IMR-90 (cell line): Measurements from ENCODE around the gene PAK4. TPM values are rescaled to one million over a fixed set of nuclear protein-coding genes. Genes with fewer than 3 reads are reported as not detected.

Experiments
- ATAC-seq: fragments of 200-7000 bp; cut with Tn5 transposase; 2 replicates; pipeline ENCODE4 v1.9.1; 2020; ENCODE audit warnings: low read depth, mild to moderate bottlenecking, moderate library complexity
- BruUV-seq: library from RNA; stranded (reverse); fragments of 400-500 nt; replicated peaks from 2 replicates; lab custom pipeline; 2021; lab: Mats Ljungman, UMichigan
- CTCF ChIA-PET: fragments of 300-600 bp; formaldehyde crosslinking; extraction: SDS; loops from one replicate; lab custom pipeline; 2021; ENCODE audit warnings: antibody characterized with exemption; lab: Yijun Ruan, JAX
- POLR2A ChIA-PET: fragments of 300-600 bp; sonication (Branson Sonifier 250); formaldehyde crosslinking; loops from one replicate; lab custom pipeline; 2022; ENCODE audit warnings: antibody characterized with exemption; ENCODE audit not compliant: unreplicated experiment; lab: Charles Lee
- DNase-seq: peaks from one replicate; pipeline ENCODE4 v3.0.0; 2013
- H2AFZ ChIP-seq: replicated peaks from 2 replicates; pipeline ENCODE3; 2013; ENCODE audit warnings: low read length, mild to moderate bottlenecking; ENCODE audit not compliant: poor library complexity
- H2AK5ac ChIP-seq: 2 replicates; pipeline ENCODE4 v1.6.1; 2013; ENCODE audit warnings: low read depth, low read length, inconsistent platforms
- H2AK9ac ChIP-seq: replicated peaks from 2 replicates; pipeline ENCODE3; 2013; ENCODE audit warnings: mild to moderate bottlenecking, low read depth, low read length, moderate library complexity; ENCODE audit not compliant: poor library complexity
- H2BK120ac ChIP-seq: 2 replicates; pipeline ENCODE4 v1.6.1; 2013; ENCODE audit warnings: low read depth, low read length, inconsistent platforms
- H2BK15ac ChIP-seq: 3 replicates; pipeline ENCODE4 v1.6.1; 2013; ENCODE audit warnings: low read depth, low read length, inconsistent platforms
- H2BK20ac ChIP-seq: 2 replicates; pipeline ENCODE4 v1.6.1; 2013; ENCODE audit warnings: low read depth, mild to moderate bottlenecking, inconsistent platforms, low read length, moderate library complexity
- H2BK5ac ChIP-seq: 2 replicates; pipeline ENCODE4 v1.6.1; 2013; ENCODE audit warnings: mild to moderate bottlenecking, low read depth, low read length, inconsistent platforms; ENCODE audit not compliant: poor library complexity, severe bottlenecking
- H3K14ac ChIP-seq: replicated peaks from 2 replicates; pipeline ENCODE4 v1.6.1; 2013; ENCODE audit warnings: low read depth, low read length, inconsistent platforms
- H3K18ac ChIP-seq: 2 replicates; pipeline ENCODE4 v1.6.1; 2013; ENCODE audit warnings: low read depth, low read length, control low read depth
- H3K23ac ChIP-seq: 2 replicates; pipeline ENCODE4 v1.6.1; 2013; ENCODE audit warnings: low read depth, low read length, inconsistent platforms
- H3K27ac ChIP-seq: 2 replicates; pipeline ENCODE4 v1.5.1; 2013; ENCODE audit warnings: mild to moderate bottlenecking, control low read depth, low read length; ENCODE audit not compliant: insufficient read depth
- H3K27me3 ChIP-seq: 2 replicates; pipeline ENCODE4 v1.6.1; 2013; ENCODE audit warnings: low read length; ENCODE audit not compliant: control insufficient read depth, insufficient read depth
- H3K36me3 ChIP-seq: 2 replicates; pipeline ENCODE4 v1.6.1; 2013; ENCODE audit warnings: low read length, mixed read lengths; ENCODE audit not compliant: control insufficient read depth, insufficient read depth
- H3K4ac ChIP-seq: 2 replicates; pipeline ENCODE4 v1.6.1; 2013; ENCODE audit warnings: low read depth, low read length, inconsistent platforms
- H3K4me1 ChIP-seq: 2 replicates; pipeline ENCODE4 v1.6.1; 2013; ENCODE audit warnings: low read length, mixed read lengths; ENCODE audit not compliant: control insufficient read depth, insufficient read depth
- H3K4me2 ChIP-seq: 2 replicates; pipeline ENCODE4 v1.6.1; 2013; ENCODE audit warnings: low read depth, mild to moderate bottlenecking, control low read depth, low read length, moderate library complexity
- H3K4me3 ChIP-seq: 2 replicates; pipeline ENCODE4 v1.5.1; 2013; ENCODE audit warnings: low read depth, mild to moderate bottlenecking, control low read depth, low read length, moderate library complexity; ENCODE audit not compliant: insufficient read depth
- H3K56ac ChIP-seq: 2 replicates; pipeline ENCODE4 v1.6.1; 2013; ENCODE audit warnings: low read length, inconsistent platforms; ENCODE audit not compliant: insufficient read depth; ENCODE audit errors: extremely low read depth
- H3K79me1 ChIP-seq, 2 experiments: 2 replicates each; pipeline ENCODE4 v1.6.1; 2013; ENCODE audit warnings: low read length in 2 of 2, inconsistent platforms in 1 of 2, low read depth in 1 of 2
- H3K9ac ChIP-seq: 2 replicates; pipeline ENCODE4 v1.6.1; 2013; ENCODE audit warnings: low read depth, low read length, control low read depth
- H3K9me1 ChIP-seq: 2 replicates; pipeline ENCODE4 v1.6.1; 2013; ENCODE audit warnings: low read length, inconsistent platforms; ENCODE audit not compliant: insufficient read depth
- H3K9me3 ChIP-seq: 2 replicates; pipeline ENCODE4 v1.6.1; 2013; ENCODE audit warnings: low read length; ENCODE audit not compliant: control insufficient read depth, insufficient read depth
- H4K20me1 ChIP-seq: 2 replicates; pipeline ENCODE4 v1.6.1; 2013; ENCODE audit warnings: low read length, inconsistent platforms; ENCODE audit not compliant: insufficient read depth
- H4K5ac ChIP-seq: 2 replicates; pipeline ENCODE4 v1.6.1; 2013; ENCODE audit warnings: mild to moderate bottlenecking, low read depth, low read length, control low read depth
- H4K8ac ChIP-seq, 2 experiments: 2 replicates each; pipeline ENCODE4 v1.6.1; 2013; ENCODE audit warnings: low read depth in 2 of 2, low read length in 2 of 2, control low read depth in 1 of 2, inconsistent platforms in 1 of 2
- H4K91ac ChIP-seq: 2 replicates; pipeline ENCODE4 v1.6.1; 2013; ENCODE audit warnings: low read depth, low read length, inconsistent platforms; ENCODE audit not compliant: insufficient read depth
- BHLHE40 ChIP-seq: fragments of 150-350 bp; IDR thresholded peaks from 2 replicates; pipeline ENCODE4 v1.6.1; 2016; ENCODE audit warnings: mild to moderate bottlenecking, low read depth, low read length
- CEBPB ChIP-seq: IDR thresholded peaks from 2 replicates; pipeline ENCODE4 v1.6.1; 2012; ENCODE audit warnings: low read depth, low read length, improper control_type of control experiment
- CHD1 ChIP-seq: IDR thresholded peaks from 2 replicates; pipeline ENCODE4 v1.6.1; 2012; ENCODE audit warnings: low read depth, low read length, improper control_type of control experiment
- CTCF ChIP-seq: conservative IDR thresholded peaks from 2 replicates; pipeline ENCODE4 v1.5.1; 2012; ENCODE audit warnings: mild to moderate bottlenecking, low read depth, low read length, improper control_type of control experiment
- ELK1 ChIP-seq: fragments of 150-350 bp; IDR thresholded peaks from 2 replicates; pipeline ENCODE4 v1.6.1; 2016; ENCODE audit warnings: low read depth, mild to moderate bottlenecking, low read length, moderate library complexity, borderline replicate concordance
- FOS ChIP-seq: fragments of 150-350 bp; IDR thresholded peaks from 2 replicates; pipeline ENCODE4 v1.6.1; 2016; ENCODE audit warnings: low read depth, low read length
- MAFK ChIP-seq: IDR thresholded peaks from 2 replicates; pipeline ENCODE4 v1.6.1; 2012; ENCODE audit warnings: low read depth, low read length, improper control_type of control experiment
- MAZ ChIP-seq: IDR thresholded peaks from 2 replicates; pipeline ENCODE4 v1.6.1; 2012; ENCODE audit warnings: low read depth, mild to moderate bottlenecking, low read length, improper control_type of control experiment, moderate library complexity, borderline replicate concordance
- NFE2L2 ChIP-seq: fragments of 150-350 bp; IDR thresholded peaks from 2 replicates; pipeline ENCODE4 v1.6.1; 2016; ENCODE audit warnings: low read depth, mild to moderate bottlenecking, low read length
- POLR2A ChIP-seq: IDR thresholded peaks from 2 replicates; pipeline ENCODE4 v1.6.1; 2012; ENCODE audit warnings: mild to moderate bottlenecking, low read depth, low read length
- RAD21 ChIP-seq: IDR thresholded peaks from 2 replicates; pipeline ENCODE4 v1.6.1; 2012; ENCODE audit warnings: low read length, improper control_type of control experiment
- RCOR1 ChIP-seq: IDR thresholded peaks from 2 replicates; pipeline ENCODE4 v1.6.1; 2012; ENCODE audit warnings: mild to moderate bottlenecking, low read length, improper control_type of control experiment; ENCODE audit not compliant: insufficient replicate concordance
- RFX5 ChIP-seq: IDR thresholded peaks from 2 replicates; pipeline ENCODE4 v1.8.0; 2012; ENCODE audit warnings: low read depth, mild to moderate bottlenecking, low read length, moderate library complexity
- SMC3 ChIP-seq: fragments of 150-350 bp; IDR thresholded peaks from 2 replicates; pipeline ENCODE4 v1.6.1; 2016; ENCODE audit warnings: low read depth, mild to moderate bottlenecking, antibody characterized with exemption, low read length, moderate library complexity
- USF2 ChIP-seq: fragments of 150-350 bp; IDR thresholded peaks from 2 replicates; pipeline ENCODE4 v1.6.1; 2017; ENCODE audit warnings: mild to moderate bottlenecking, antibody characterized with exemption, low read length, low read depth
- WGBS, 2 experiments: methylation state at CpG; one replicate each; pipeline versions ENCODE4 v1.1.5 to v1.1.7; 2013; ENCODE audit warnings: missing lambda C conversion rate in 2 of 2; ENCODE audit not compliant: insufficient read length in 1 of 2; ENCODE audit errors: extremely low coverage in 2 of 2; 5-methylcytosine and 5-hydroxymethylcytosine counted together
- dilution Hi-C: fragments of 300-500 bp; cut with HindIII; formaldehyde crosslinking; loops from one replicate; pipeline ENCODE4 v1.14.3; 2018; ENCODE audit warnings: low sequenced_read_pairs; ENCODE audit not compliant: unreplicated experiment
- in situ Hi-C: fragments of 300-500 bp; cut with MboI; formaldehyde crosslinking; loops from 3 replicates; pipeline ENCODE4 v1.14.3; 2019; ENCODE audit warnings: low sequenced_read_pairs, inconsistent platforms, mixed read lengths
- intact Hi-C: fragments of 100-400 bp; cut with micrococcal nuclease; formaldehyde crosslinking; loops from 2 replicates; pipeline ENCODE4 v1.10.0; 2022
- polyA plus RNA-seq, 3 experiments: library from polyadenylated mRNA; depleted of rRNA; stranded (reverse); fragments of >200 nt; gene quantifications; 2 replicates each; pipeline ENCODE4 v1.2.3, GENCODE V29; 2012; ENCODE audit warnings: low replicate concordance in 1 of 3
- total RNA-seq: library from RNA; depleted of rRNA; stranded (reverse); fragments of >200 nt; gene quantifications from 2 replicates; pipeline ENCODE4 v1.2.3, GENCODE V29; 2012

PAK4 gene
- total and polyA plus RNA-seq, 2 of the 4 experiments (the other 2 are of a cell fraction): 2.0 to 27.2 TPM

GRCh38 chr19:39150235-39150634, 24.6 kb downstream of the PAK4 start:
- no peak overlapping the region for H4K8ac ChIP-seq
- H3K56ac ChIP-seq: no peak overlapping the region
- H2BK15ac ChIP-seq: no peak overlapping the region
- peaks cover 39% of the 10 kb centered on the region for H4K20me1 ChIP-seq
- H3K14ac ChIP-seq: no peak overlapping the region
- no peak overlapping the region for H3K4ac ChIP-seq
- H3K4me3 ChIP-seq: no peak overlapping the region
- H3K9ac ChIP-seq: no peak overlapping the region
- H4K5ac ChIP-seq: no peak overlapping the region
- intact Hi-C loops (no loop called here), dilution Hi-C loops (no loop called here), in situ Hi-C loops (no loop called here)
- H4K91ac ChIP-seq: no peak overlapping the region
- H3K4me1 ChIP-seq: peaks cover 2% of the 10 kb centered on the region; the same call in 1 of the 2 replicates
- TF ChIP-seq CHD1 (no peak), RAD21 (no peak), NFE2L2 (no peak), SMC3 (no peak), FOS (no peak), ELK1 (no peak), POLR2A (no peak), RCOR1 (no peak), BHLHE40 (no peak), CEBPB (no peak), RFX5 (no peak), CTCF (no peak), MAZ (no peak), MAFK (no peak), USF2 (no peak)
- H2BK120ac ChIP-seq: no peak overlapping the region
- no peak overlapping the region for H3K4me2 ChIP-seq
- no peak overlapping the region for H3K18ac ChIP-seq
- peaks cover 47 to 66% of the 10 kb centered on the region in 2 experiments for H3K79me1 ChIP-seq
- ChIA-PET POLR2A (no interaction called here), CTCF (interaction anchor here (0.6 kb wide), 1 partner anchor 10 kb away, joined by 4 read pairs; no protein-coding TSS in a partner anchor)
- H2AK5ac ChIP-seq: no peak overlapping the region
- no TSS peak for BruUV-seq
- no peaks in the 10 kb centered on the region for H3K27me3 ChIP-seq
- no peak overlapping the region for H2BK20ac ChIP-seq
- H2BK5ac ChIP-seq: no peak overlapping the region
- H2AFZ ChIP-seq: no peak overlapping the region
- H2AK9ac ChIP-seq: no peak overlapping the region
- H3K36me3 ChIP-seq: peaks cover 3% of the 10 kb centered on the region; the same call in 1 of the 2 replicates
- peaks cover 2% of the 10 kb centered on the region for H3K9me3 ChIP-seq
- no peak overlapping the region; the same call in 1 of the 2 replicates for H3K23ac ChIP-seq
- H3K27ac ChIP-seq: no peak overlapping the region
- ATAC-seq: no peak; the same call in 1 of the 2 replicates
- WGBS, 2 experiments: 89% methylated on average over 5 of the region's 8 CpGs; no CpG with 5 or more reads in 1 of the 2 experiments
- no peak for DNase-seq
- peaks cover 6% of the 10 kb centered on the region; the same call in 1 of the 2 replicates for H3K9me1 ChIP-seq
